ENCODE data around the gene SLC25A33.

SLC25A33 gene

DNA sequence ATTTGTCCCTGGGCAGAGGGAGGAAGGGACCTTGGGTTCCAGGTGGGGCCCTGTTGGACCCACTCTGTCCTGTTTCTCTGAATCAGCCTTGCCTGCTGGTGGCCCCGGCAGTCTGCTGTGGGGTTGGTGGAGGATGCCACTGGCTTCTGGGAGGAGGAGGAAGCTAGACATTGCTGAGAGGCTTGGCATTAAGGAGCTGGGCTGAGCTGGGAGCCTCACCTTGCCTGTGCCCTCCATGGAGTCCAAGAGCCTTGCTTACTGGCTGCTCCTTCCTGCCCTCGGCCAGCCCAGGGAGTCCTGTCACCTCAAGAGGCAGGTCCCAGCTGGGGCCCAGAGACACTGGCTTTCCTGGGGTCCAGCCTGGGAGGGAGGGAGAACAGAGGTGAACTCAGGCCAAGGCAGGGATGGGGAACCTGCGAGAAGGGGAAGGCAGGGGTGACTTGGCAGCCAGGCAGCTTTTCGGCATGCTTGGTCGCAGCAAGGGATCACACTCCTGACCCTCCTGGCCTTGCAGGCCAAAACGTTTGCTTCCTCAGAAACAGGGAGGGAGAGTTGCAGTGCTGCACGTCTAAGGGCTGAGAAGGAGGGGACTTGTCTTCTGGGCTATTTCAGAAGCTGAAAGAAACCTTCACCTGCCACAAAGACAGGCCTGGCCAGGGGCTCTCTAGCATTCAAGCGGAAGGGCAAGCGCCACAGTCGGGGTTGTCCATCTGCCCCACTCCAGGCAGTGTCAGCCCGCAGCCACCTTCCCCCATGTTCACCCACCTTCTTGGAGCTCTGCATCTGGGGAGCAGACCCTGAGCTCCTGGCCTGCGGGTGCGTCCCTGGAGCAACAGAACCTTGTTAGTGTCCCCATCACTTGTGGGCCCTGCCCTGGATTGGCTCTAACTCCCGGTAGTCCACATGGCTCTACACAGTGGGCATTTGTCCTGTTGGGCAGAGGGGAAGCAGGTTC, 58.4 kb downstream of the SLC25A33 start:
- no peak for ATAC-seq (ENCODE audit: low read depth)
- Histone ChIP-seq H3K9me3 (ENCODE audit: severe bottlenecking) (no peaks in the 10 kb centered on the region), H3K4me3 (ENCODE audit: severe bottlenecking) (no peak overlapping the region), H3K27me3 (ENCODE audit: insufficient read depth, poor library complexity, severe bottlenecking) (no peaks in the 10 kb centered on the region), H3K36me3 (ENCODE audit: low read depth) (peaks cover 26% of the 10 kb centered on the region), H3K27ac (ENCODE audit: poor library complexity, severe bottlenecking) (no peak overlapping the region), H3K4me1 (ENCODE audit: insufficient read depth, poor library complexity, severe bottlenecking) (peaks cover 11% of the 10 kb centered on the region)
- no peak for TF ChIP-seq CTCF (IDR thresholded peaks at IDR 0.05; ENCODE audit: poor library complexity, severe bottlenecking)
- DNase-seq (ENCODE audit: low spot score) = no peak

DNA sequence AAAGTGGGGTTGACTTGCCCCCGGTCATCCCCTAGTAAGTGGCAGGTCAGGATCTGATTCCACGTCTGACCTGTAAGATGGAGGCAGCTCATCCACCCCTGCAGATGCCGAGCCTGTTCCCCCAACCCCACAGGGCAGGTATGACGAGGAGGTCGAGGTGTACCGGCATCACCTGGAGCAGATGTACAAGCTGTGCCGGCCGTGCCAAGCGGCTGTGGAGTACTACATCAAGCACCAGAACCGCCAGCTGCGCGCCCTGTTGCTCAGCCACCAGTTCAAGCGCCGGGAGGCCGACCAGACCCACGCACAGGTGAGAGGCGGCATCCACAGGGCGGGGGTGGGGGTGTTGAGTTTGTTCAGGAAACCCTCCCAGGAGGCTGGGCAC, 59.0 kb downstream of the SLC25A33 start:
- no peak overlapping the region for H3K27ac ChIP-seq (ENCODE audit: poor library complexity, severe bottlenecking)
- no peaks in the 10 kb centered on the region for H3K9me3 ChIP-seq (ENCODE audit: severe bottlenecking)
- TF ChIP-seq CTCF (IDR thresholded peaks at IDR 0.05; ENCODE audit: poor library complexity, severe bottlenecking) = no peak
- DNase-seq (ENCODE audit: low spot score) = no peak
- H3K4me3 ChIP-seq (ENCODE audit: severe bottlenecking) = no peak overlapping the region
- H3K36me3 ChIP-seq (ENCODE audit: low read depth) = peaks cover 32% of the 10 kb centered on the region
- H3K27me3 ChIP-seq (ENCODE audit: insufficient read depth, poor library complexity, severe bottlenecking) = no peaks in the 10 kb centered on the region
- H3K4me1 ChIP-seq (ENCODE audit: insufficient read depth, poor library complexity, severe bottlenecking) = peaks cover 7% of the 10 kb centered on the region
- ATAC-seq (ENCODE audit: low read depth) = no peak

- H3K4me1 ChIP-seq (ENCODE audit: insufficient read depth, poor library complexity, severe bottlenecking) = no peaks in the 10 kb centered on the region
- H3K27me3 ChIP-seq (ENCODE audit: insufficient read depth, poor library complexity, severe bottlenecking) = no peaks in the 10 kb centered on the region
- DNase-seq (ENCODE audit: low spot score) (no peak), ATAC-seq (ENCODE audit: low read depth) (no peak)
- no peak overlapping the region for H3K27ac ChIP-seq (ENCODE audit: poor library complexity, severe bottlenecking)
- peaks cover 40% of the 10 kb centered on the region for H3K36me3 ChIP-seq (ENCODE audit: low read depth)
- H3K9me3 ChIP-seq (ENCODE audit: severe bottlenecking) = no peaks in the 10 kb centered on the region
- no peak overlapping the region for H3K4me3 ChIP-seq (ENCODE audit: severe bottlenecking)
- no peak for TF ChIP-seq CTCF (IDR thresholded peaks at IDR 0.05; ENCODE audit: poor library complexity, severe bottlenecking)
Observed at GRCh38 chr1:9599741-9600140, 60.5 kb downstream of the SLC25A33 start.

DNA sequence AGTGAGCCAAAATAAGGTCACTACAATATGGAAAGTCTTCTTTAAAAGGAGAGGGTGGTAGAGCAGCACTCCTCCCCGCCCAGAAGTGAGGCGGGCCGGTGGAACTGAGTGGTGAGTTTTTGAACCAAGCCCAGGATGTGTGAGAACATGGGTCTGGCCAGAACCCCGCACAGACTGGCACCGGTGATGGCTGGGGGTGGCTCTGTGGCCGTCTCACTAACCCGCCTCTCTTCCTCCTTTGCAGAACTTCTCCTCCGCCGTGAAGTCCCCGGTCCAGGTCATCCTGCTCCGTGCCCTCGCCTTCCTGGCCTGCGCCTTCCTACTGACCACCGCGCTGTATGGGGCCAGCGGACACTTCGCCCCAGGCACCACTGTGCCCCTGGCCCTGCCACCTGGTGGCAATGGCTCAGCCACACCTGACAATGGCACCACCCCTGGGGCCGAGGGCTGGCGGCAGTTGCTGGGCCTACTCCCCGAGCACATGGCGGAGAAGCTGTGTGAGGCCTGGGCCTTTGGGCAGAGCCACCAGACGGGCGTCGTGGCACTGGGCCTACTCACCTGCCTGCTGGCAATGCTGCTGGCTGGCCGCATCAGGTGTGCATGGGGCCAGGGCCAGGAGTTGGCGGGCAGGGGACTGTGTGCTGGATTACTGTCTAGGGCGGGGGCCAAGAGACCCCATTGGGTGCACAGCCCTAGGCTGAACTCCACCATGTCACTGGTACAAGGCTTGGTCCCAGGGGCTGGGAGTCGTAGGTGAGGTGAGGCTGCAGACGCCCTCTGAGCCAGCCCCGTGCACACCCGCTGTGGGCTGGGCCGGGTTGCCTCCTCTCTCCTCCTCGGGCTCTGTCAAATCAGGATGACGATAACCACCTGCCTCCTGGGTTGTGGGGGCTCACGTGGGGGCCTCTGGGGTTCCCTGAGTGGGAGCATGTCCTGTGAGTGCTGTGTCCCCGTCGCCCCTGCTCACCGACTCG, 61.9 kb downstream of the SLC25A33 start:
- no peak for TF ChIP-seq CTCF (IDR thresholded peaks at IDR 0.05; ENCODE audit: poor library complexity, severe bottlenecking)
- Histone ChIP-seq H3K27ac (ENCODE audit: poor library complexity, severe bottlenecking) (no peak overlapping the region), H3K4me3 (ENCODE audit: severe bottlenecking) (no peak overlapping the region), H3K9me3 (ENCODE audit: severe bottlenecking) (no peaks in the 10 kb centered on the region), H3K4me1 (ENCODE audit: insufficient read depth, poor library complexity, severe bottlenecking) (no peaks in the 10 kb centered on the region), H3K27me3 (ENCODE audit: insufficient read depth, poor library complexity, severe bottlenecking) (no peaks in the 10 kb centered on the region), H3K36me3 (ENCODE audit: low read depth) (peaks cover 42% of the 10 kb centered on the region)
- no peak for DNase-seq (ENCODE audit: low spot score)
- ATAC-seq (ENCODE audit: low read depth) = no peak

All from RWPE2 (cell line).